ENCODE data around the gene PCBP2. TPM values are rescaled to one million over a fixed set of nuclear protein-coding genes. Genes with fewer than 3 reads are reported as not detected.
"Not testable (repeated sequence)": the region's sequence is repeated elsewhere in the genome, so short reads cannot be mapped to it uniquely, and the experiment has no call there.

PCBP2 gene
- total RNA-seq = 100 to 1,000 TPM; 575 to 743 (median 588) TPM
- polyA plus RNA-seq = 349 TPM
- long read RNA-seq, donor 1, transcript PCBP2-207 (15 exons, 1,457 nt) = minor isoform, 20 of 271 reads
- long read RNA-seq, donor 1, transcript PCBP2-203 (13 exons, 3,026 nt) = major isoform, 27 of 271 reads
- long read RNA-seq, donor 1, transcript PCBP2-201 (14 exons, 1,730 nt) = minor isoform, 15 of 271 reads
- long read RNA-seq, donor 1, transcript PCBP2-202 (15 exons, 1,814 nt) = minor isoform, 10 of 271 reads
- long read RNA-seq, donor 1, partial matches to known transcripts = 63 of 271 reads
- long read RNA-seq, donor 1, other reads (novel, unspliced or antisense) = 114 of 271 reads
- long read RNA-seq, donor 2, transcript PCBP2-202 (15 exons, 1,814 nt) = minor isoform, 5 of 95 reads
- long read RNA-seq, donor 2, transcript PCBP2-203 (13 exons, 3,026 nt) = minor isoform, 7 of 95 reads
- long read RNA-seq, donor 2, transcript PCBP2-207 (15 exons, 1,457 nt) = major isoform, 8 of 95 reads
- long read RNA-seq, donor 2, partial matches to known transcripts = 26 of 95 reads
- long read RNA-seq, donor 2, other reads (novel, unspliced or antisense) = 39 of 95 reads
- long read RNA-seq, donor 3, transcript PCBP2-203 (13 exons, 3,026 nt) = minor isoform, 14 of 255 reads
- long read RNA-seq, donor 3, transcript PCBP2-201 (14 exons, 1,730 nt) = minor isoform, 17 of 255 reads
- long read RNA-seq, donor 3, transcript PCBP2-207 (15 exons, 1,457 nt) = major isoform, 25 of 255 reads
- long read RNA-seq, donor 3, transcript PCBP2-202 (15 exons, 1,814 nt) = minor isoform, 23 of 255 reads
- long read RNA-seq, donor 3, partial matches to known transcripts = 36 of 255 reads
- long read RNA-seq, donor 3, other reads (novel, unspliced or antisense) = 104 of 255 reads
- long read RNA-seq, donor 4, transcript PCBP2-202 (15 exons, 1,814 nt) = minor isoform, 12 of 144 reads
- long read RNA-seq, donor 4, transcript PCBP2-203 (13 exons, 3,026 nt) = minor isoform, 8 of 144 reads
- long read RNA-seq, donor 4, transcript PCBP2-207 (15 exons, 1,457 nt) = major isoform, 14 of 144 reads
- long read RNA-seq, donor 4, transcript PCBP2-201 (14 exons, 1,730 nt) = minor isoform, 9 of 144 reads
- long read RNA-seq, donor 4, partial matches to known transcripts = 27 of 144 reads
- long read RNA-seq, donor 4, other reads (novel, unspliced or antisense) = 63 of 144 reads

DNA sequence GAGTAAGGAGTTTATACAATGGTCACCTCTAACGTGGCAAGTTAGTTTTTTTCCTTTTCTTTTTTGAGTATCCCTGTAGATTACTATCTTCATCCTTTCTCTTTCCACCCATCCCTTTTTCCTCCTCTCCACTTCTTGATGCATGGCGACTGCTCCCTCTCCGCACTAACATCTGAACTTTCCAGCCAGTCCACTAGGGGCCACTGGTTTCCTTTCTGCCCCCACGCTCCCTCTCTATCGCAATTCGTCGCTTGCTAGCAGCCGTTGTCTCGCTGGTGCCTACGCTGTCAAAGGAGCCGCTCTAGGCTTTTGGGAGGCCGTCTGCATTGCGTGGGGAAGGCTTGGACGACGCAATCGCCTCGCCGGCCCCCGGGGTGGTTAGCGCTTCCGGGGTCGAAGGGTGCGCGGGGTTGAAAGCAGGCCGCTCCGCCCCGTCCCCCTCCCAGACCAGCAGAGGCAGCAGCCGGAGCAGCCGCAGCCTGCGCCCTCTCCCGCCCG is at the start of gene PCBP2:
Gene PCBP2, plus strand, starts transcription at position 442 of the 498 bp plus-strand sequence. CDS start 2,699 bp downstream, outside the sequence.
- under 1% methylated on average over 32 of the region's 32 CpGs for WGBS
- peaks cover 2% of the 10 kb centered on the region for H3K4me1 ChIP-seq (ENCODE audit: control insufficient read depth, insufficient read depth, low read length)
- intact Hi-C loops (cut with DNase I) = loop anchor here in 1 of 4 donors (10.0 kb wide), 1 partner anchor 53 kb away; the partner anchor contains the start of genes NPFF and TARBP2
- H3K4me3 ChIP-seq (ENCODE audit: low read length) = peak within 1 kb of the TSS; percentile 75
- peak; percentile 98 to 99 (median 99) for DNase-seq
- no peaks in the 10 kb centered on the region for H3K9me3 ChIP-seq (ENCODE audit: control insufficient read depth, low read length)
- no peaks in the 10 kb centered on the region for H3K27me3 ChIP-seq (ENCODE audit: control insufficient read depth, insufficient read depth)
- peak; percentile 97 to 98 for ATAC-seq
- H3K27ac ChIP-seq (ENCODE audit: low read length) = peak within 1 kb of the TSS; percentile 99

DNA sequence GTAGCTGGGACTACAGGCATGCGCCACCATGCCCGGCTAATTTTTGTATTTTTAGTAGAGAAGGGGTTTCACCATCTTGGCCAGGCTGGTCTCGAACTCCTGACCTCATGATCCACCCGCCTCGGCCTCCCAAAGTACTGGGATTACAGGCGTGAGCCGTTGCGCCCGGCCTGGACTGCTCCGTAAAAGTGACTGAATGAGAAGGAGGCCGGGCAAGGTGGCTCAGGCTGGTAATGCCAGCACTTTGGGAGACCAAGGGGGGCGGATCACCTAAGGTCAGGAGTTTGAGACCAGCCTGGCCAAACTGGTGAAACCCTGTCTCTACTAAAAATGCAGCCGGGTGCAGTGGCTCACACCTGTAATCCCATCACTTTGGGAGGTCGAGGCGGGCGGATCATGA is 49.6 kb upstream of the PCBP2 start:
- H3K4me1 ChIP-seq (ENCODE audit: control insufficient read depth, insufficient read depth, low read length); ATAC-seq; H3K4me3 ChIP-seq (ENCODE audit: low read length); intact Hi-C loops (cut with DNase I); DNase-seq; H3K27me3 ChIP-seq (ENCODE audit: control insufficient read depth, insufficient read depth); H3K27ac ChIP-seq (ENCODE audit: low read length); H3K9me3 ChIP-seq (ENCODE audit: control insufficient read depth, low read length): not testable (repeated sequence)
- 95% methylated on average over 16 of the region's 16 CpGs for WGBS

- ATAC-seq (no peak), DNase-seq (no peak)
- 75% methylated on average over 7 of the region's 7 CpGs for WGBS
- Histone ChIP-seq H3K4me3 (ENCODE audit: low read length) (no peak overlapping the region), H3K27me3 (ENCODE audit: control insufficient read depth, insufficient read depth) (no peaks in the 10 kb centered on the region), H3K4me1 (ENCODE audit: control insufficient read depth, insufficient read depth, low read length) (no peaks in the 10 kb centered on the region), H3K27ac (ENCODE audit: low read length) (no peak overlapping the region), H3K9me3 (ENCODE audit: control insufficient read depth, low read length) (no peaks in the 10 kb centered on the region)
- intact Hi-C loops (cut with DNase I) = no loop called here
Measured at GRCh38 chr12:53402871-53403270, 49.0 kb upstream of the PCBP2 start.

DNA sequence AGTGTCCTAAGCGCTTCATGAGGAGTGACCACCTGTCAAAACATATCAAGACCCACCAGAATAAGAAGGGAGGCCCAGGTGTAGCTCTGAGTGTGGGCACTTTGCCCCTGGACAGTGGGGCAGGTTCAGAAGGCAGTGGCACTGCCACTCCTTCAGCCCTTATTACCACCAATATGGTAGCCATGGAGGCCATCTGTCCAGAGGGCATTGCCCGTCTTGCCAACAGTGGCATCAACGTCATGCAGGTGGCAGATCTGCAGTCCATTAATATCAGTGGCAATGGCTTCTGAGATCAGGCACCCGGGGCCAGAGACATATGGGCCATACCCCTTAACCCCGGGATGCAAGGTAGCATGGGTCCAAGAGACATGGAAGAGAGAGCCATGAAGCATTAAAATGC is 41.0 kb upstream of the PCBP2 start:
- no peak for DNase-seq
- Histone ChIP-seq H3K27ac (ENCODE audit: low read length) (no peak overlapping the region), H3K4me1 (ENCODE audit: control insufficient read depth, insufficient read depth, low read length) (peaks cover 6% of the 10 kb centered on the region), H3K9me3 (ENCODE audit: control insufficient read depth, low read length) (no peaks in the 10 kb centered on the region), H3K4me3 (ENCODE audit: low read length) (no peak overlapping the region), H3K27me3 (ENCODE audit: control insufficient read depth, insufficient read depth) (no peaks in the 10 kb centered on the region)
- 96% methylated on average over 5 of the region's 5 CpGs for WGBS
- no peak for ATAC-seq
- intact Hi-C loops (cut with DNase I) = no loop called here

GRCh38 chr12:53413485-53414204 is 38.3 kb upstream of the PCBP2 start:
- H3K4me3 ChIP-seq (ENCODE audit: low read length) = no peak overlapping the region
- H3K27ac ChIP-seq (ENCODE audit: low read length) = no peak overlapping the region
- ATAC-seq (no peak), DNase-seq (no peak)
- H3K27me3 ChIP-seq (ENCODE audit: control insufficient read depth, insufficient read depth) = no peaks in the 10 kb centered on the region
- H3K4me1 ChIP-seq (ENCODE audit: control insufficient read depth, insufficient read depth, low read length) = peaks cover 6% of the 10 kb centered on the region
- intact Hi-C loops (cut with DNase I) = no loop called here
- H3K9me3 ChIP-seq (ENCODE audit: control insufficient read depth, low read length) = no peaks in the 10 kb centered on the region
- WGBS = 55% methylated on average over 3 of the region's 3 CpGs

DNA sequence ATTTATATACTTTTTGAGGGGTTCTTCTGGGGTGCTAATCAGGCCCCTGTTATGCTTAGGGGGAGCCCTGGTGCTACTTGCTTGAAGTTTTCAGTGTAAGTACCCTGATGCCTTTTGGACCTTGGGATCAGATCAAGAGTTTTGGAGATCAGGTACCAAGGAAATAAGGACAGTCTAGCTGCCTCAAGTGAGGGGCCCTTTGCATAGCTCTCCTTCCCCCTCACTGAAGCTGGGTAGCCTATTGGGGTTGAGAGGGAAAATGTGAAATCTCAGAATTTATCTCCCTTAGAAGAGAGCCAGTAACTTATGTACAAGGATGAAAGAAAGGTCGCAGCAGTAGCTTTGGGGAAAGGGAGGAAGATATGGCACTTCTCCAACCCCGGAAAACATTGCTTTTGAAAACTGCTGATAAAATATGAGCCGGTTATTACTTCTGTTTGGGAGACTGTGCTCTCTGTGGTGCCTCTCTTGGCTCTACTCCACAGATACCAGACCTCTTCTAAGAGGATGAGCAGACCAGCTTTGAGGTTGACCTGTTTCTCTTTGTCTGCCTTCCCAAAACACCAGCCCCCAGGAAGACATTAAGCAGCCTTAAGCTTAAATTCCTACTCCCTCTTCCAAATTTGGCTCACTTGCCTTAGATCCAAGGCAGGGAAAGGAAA is 37.0 kb upstream of the PCBP2 start:
- H3K4me1 ChIP-seq (ENCODE audit: control insufficient read depth, insufficient read depth, low read length) = peaks cover 6% of the 10 kb centered on the region
- no peaks in the 10 kb centered on the region for H3K27me3 ChIP-seq (ENCODE audit: control insufficient read depth, insufficient read depth)
- DNase-seq (no peak), ATAC-seq (no peak)
- no peak overlapping the region for H3K4me3 ChIP-seq (ENCODE audit: low read length)
- intact Hi-C loops (cut with DNase I) = no loop called here
- 5% methylated on average over 3 of the region's 3 CpGs for WGBS
- no peaks in the 10 kb centered on the region for H3K9me3 ChIP-seq (ENCODE audit: control insufficient read depth, low read length)
- H3K27ac ChIP-seq (ENCODE audit: low read length) = no peak overlapping the region

DNA sequence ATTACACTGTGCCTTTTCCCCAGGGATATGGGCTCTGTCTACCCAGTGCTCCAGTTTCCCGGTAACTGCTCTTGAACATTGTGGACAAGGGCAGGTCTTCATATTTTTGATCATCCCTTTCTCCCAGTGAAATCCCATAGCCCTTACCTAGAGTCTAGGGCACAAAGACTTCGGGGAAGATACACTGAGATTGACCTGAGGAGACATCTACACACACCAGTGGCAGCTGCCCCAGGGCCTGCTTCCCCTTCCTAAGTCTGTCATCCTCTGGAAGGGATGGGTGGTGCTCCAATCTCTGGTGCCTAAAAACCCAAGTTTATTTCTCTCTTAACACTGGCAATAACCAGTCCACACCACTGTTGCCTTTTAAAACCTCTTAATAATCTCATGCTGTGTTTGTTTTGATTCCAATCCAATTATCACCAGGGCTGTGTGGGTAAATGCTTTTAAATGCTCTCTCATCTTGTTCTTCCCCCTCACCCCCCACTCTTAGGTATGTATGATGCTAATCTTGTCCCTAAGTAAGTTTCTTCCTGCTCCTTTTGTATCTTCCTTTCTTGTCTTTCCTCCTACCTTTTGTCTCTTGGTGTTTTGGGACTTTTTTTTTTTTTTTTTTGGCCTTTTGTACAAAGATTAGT is 36.0 kb upstream of the PCBP2 start:
- DNase-seq; H3K9me3 ChIP-seq (ENCODE audit: control insufficient read depth, low read length); H3K4me1 ChIP-seq (ENCODE audit: control insufficient read depth, insufficient read depth, low read length); H3K27ac ChIP-seq (ENCODE audit: low read length); H3K4me3 ChIP-seq (ENCODE audit: low read length); H3K27me3 ChIP-seq (ENCODE audit: control insufficient read depth, insufficient read depth); intact Hi-C loops (cut with DNase I): not testable (repeated sequence)
- WGBS = 56% methylated on average over 2 of the region's 2 CpGs
- ATAC-seq = peak; percentile 35 to 39

DNA sequence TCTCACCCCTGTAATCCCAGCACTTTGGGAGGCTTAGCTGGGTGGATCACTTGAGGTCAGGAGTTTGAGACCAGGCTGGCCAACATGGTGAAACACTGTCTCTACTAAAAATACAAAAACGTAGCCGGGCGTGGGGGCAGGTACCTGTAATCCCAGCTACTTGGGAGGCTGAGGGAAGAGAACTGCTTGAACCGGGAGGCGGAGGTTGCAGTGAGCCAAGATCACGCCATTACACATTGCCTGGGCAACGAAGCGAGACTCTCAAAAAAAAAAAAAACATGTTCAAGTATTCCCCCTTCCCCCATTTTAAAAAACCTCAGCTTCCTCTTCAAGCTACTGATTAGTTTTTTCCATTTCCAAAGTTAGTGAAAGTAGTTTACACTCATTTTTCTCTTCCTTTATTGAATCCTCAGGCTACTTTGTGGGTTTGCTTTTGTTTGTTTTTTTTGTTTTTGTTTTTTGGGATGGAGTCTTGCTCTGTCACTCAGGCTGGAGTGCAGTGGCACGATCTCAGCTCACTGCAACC is 34.5 kb upstream of the PCBP2 start:
- H3K27ac ChIP-seq (ENCODE audit: low read length); H3K27me3 ChIP-seq (ENCODE audit: control insufficient read depth, insufficient read depth); intact Hi-C loops (cut with DNase I); H3K9me3 ChIP-seq (ENCODE audit: control insufficient read depth, low read length); ATAC-seq; H3K4me1 ChIP-seq (ENCODE audit: control insufficient read depth, insufficient read depth, low read length); DNase-seq; H3K4me3 ChIP-seq (ENCODE audit: low read length): not testable (repeated sequence)
- WGBS = 79% methylated on average over 9 of the region's 9 CpGs

DNA sequence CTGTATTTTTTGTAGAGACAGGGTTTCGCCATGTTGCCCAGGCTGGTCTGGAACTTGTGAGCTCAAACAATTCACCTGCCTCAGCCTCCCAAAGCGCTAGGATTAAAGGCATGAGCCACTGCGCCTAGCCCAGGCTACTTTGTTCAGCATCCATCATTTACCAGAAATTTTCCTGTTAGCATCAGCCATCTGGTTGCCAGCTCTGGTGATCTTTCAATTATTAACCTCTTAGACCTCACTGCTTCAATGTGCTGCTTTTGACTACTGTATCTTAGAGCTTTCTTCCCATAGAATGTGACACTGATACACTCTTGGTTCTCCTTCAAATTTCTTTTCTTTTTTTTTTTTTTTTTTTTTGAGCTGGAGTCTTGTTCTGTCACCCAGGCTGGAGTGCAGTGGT is 33.7 kb upstream of the PCBP2 start:
- H3K9me3 ChIP-seq (ENCODE audit: control insufficient read depth, low read length) = no peaks in the 10 kb centered on the region
- peaks cover 9% of the 10 kb centered on the region for H3K4me1 ChIP-seq (ENCODE audit: control insufficient read depth, insufficient read depth, low read length)
- H3K4me3 ChIP-seq (ENCODE audit: low read length) = no peak overlapping the region
- WGBS = 96% methylated on average over 3 of the region's 3 CpGs
- DNase-seq = no peak
- H3K27me3 ChIP-seq (ENCODE audit: control insufficient read depth, insufficient read depth) = no peaks in the 10 kb centered on the region
- no peak overlapping the region for H3K27ac ChIP-seq (ENCODE audit: low read length)
- intact Hi-C loops (cut with DNase I) = no loop called here
- ATAC-seq = no peak
